Cardiac muscle cell (in vitro differentiated cells and primary cell): ENCODE results near the gene CD52. TPM values are rescaled to one million over a fixed set of nuclear protein-coding genes. Genes with fewer than 3 reads are reported as not detected.

Source experiments
- DNase-seq, 2 donors: peaks; one replicate each; pipeline versions ENCODE4 v3.0.0 to v3.0.0-alpha.2; 2010 to 2017; ENCODE audit warnings: low read depth in 1 of 2, low spot score in 1 of 2
- H3K27ac ChIP-seq: fragments of 200-600 bp; sonication (generic); 2 replicates; pipeline ENCODE4 v1.5.1; 2016
- H3K27me3 ChIP-seq: fragments of 200-600 bp; sonication (generic); 2 replicates; pipeline ENCODE4 v1.6.0; 2016; ENCODE audit warnings: control low read depth
- H3K36me3 ChIP-seq: fragments of 200-600 bp; sonication (generic); 2 replicates; pipeline ENCODE4 v1.5.1; 2016; ENCODE audit warnings: control low read depth
- H3K4me1 ChIP-seq: fragments of 200-600 bp; sonication (generic); 2 replicates; pipeline ENCODE4 v1.8.1; 2017; ENCODE audit warnings: low read depth, mild to moderate bottlenecking, mixed run types
- H3K4me3 ChIP-seq: fragments of 200-600 bp; sonication (generic); 2 replicates; pipeline ENCODE4 v1.5.1; 2016; ENCODE audit warnings: mild to moderate bottlenecking
- H3K9me3 ChIP-seq: fragments of 200-600 bp; sonication (generic); 2 replicates; pipeline ENCODE4 v1.5.1; 2017; ENCODE audit warnings: low read depth, mild to moderate bottlenecking, control low read depth
- CTCF ChIP-seq: IDR thresholded peaks from 2 replicates; pipeline ENCODE4 v1.5.1; 2012; ENCODE audit warnings: low read depth, mild to moderate bottlenecking, low read length
- polyA plus RNA-seq: library from polyadenylated mRNA; unstranded; fragments of >200 nt; fragmentation: Nextera tagmentation; extraction: Ambion mirVana; gene quantifications from 2 replicates; pipeline ENCODE4 v1.2.1, GENCODE V29; 2016
- total RNA-seq: library from RNA; depleted of rRNA; stranded (reverse); fragments of >200 nt; gene quantifications from 2 replicates; pipeline ENCODE4 v1.2.3, GENCODE V29; 2016

CD52 gene
- total and polyA plus RNA-seq, 2 experiments from 2014 or later, result 3.3 TPM; not detected in 1

DNA sequence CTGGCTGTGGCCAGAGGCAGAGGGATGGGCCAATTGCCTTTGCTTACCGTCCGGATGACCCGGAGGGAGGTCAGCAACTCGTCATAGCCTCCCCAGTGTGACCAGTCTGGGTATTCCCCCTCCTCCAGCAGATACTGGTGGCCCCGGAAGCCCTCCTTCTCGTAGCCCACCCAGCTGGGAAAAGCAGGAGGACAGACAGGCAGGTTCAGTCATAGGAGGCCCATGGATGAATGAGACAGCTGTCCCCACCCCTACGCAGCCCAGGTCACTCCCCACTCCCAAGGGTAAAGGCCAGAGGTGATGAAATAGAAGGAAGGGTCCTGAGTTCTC, 19.4 kb downstream of the CD52 start:
- Histone ChIP-seq H3K4me3 (no peak overlapping the region), H3K27ac (no peak overlapping the region), H3K4me1 (no peaks in the 10 kb centered on the region), H3K9me3 (no peaks in the 10 kb centered on the region), H3K36me3 (no peaks in the 10 kb centered on the region), H3K27me3 (no peaks in the 10 kb centered on the region)
- TF ChIP-seq CTCF, result no peak
- no peak for DNase-seq

DNA sequence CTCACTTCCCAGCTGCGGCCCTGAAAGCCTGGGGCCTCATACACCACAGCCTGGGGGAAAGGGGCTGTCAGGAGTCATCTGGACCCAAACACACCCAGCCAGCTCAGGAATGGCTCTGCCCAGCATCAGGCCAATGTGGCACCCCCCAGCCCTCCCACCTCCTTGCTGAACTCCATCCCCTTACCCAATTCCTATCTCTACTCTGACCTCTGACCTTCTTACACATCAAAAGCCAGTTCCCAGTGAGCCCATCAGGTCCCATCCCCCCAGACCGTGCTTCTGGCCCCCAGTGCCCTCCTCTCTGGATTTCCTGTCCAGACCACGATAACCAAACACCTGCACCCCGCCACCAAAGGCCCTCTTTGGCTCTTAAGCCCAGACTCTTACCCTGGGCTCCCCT, 19.9 kb downstream of the CD52 start:
- H3K27me3 ChIP-seq, result no peaks in the 10 kb centered on the region
- no peak overlapping the region for H3K27ac ChIP-seq
- DNase-seq, result no peak
- TF ChIP-seq CTCF, result no peak
- no peaks in the 10 kb centered on the region for H3K4me1 ChIP-seq
- no peak overlapping the region for H3K4me3 ChIP-seq
- H3K9me3 ChIP-seq, result no peaks in the 10 kb centered on the region
- no peaks in the 10 kb centered on the region for H3K36me3 ChIP-seq

DNA sequence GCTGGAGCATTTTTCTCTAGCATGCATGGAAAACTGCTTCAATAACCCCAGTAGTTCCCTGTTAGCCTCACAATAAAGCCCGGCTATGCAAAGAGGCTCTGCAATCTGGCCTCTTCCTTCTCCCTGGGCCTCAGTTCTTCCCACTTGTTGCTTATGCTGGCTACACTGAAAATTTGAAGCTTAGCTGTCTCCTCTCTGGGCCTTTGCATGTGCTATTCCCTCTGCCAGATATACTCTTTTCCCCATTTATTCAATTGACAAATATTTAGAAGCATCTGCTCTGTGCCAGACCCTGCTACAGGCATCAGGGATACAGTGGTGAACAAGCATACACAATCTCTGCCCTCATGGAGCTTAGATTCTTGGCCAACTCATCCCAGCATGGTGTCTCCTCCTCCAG, 20.9 kb downstream of the CD52 start:
- Histone ChIP-seq H3K4me3 (no peak overlapping the region), H3K27me3 (no peaks in the 10 kb centered on the region), H3K9me3 (no peaks in the 10 kb centered on the region), H3K4me1 (no peaks in the 10 kb centered on the region), H3K36me3 (no peaks in the 10 kb centered on the region), H3K27ac (no peak overlapping the region)
- DNase-seq, result no peak
- no peak for TF ChIP-seq CTCF

GRCh38 chr1:26340047-26340481, 22.3 kb downstream of the CD52 start:
- no peak overlapping the region for H3K4me3 ChIP-seq
- no peak for TF ChIP-seq CTCF
- H3K9me3 ChIP-seq, result no peaks in the 10 kb centered on the region
- no peak overlapping the region for H3K27ac ChIP-seq
- DNase-seq, result no peak
- no peaks in the 10 kb centered on the region for H3K4me1 ChIP-seq
- no peaks in the 10 kb centered on the region for H3K27me3 ChIP-seq
- no peaks in the 10 kb centered on the region for H3K36me3 ChIP-seq

DNA sequence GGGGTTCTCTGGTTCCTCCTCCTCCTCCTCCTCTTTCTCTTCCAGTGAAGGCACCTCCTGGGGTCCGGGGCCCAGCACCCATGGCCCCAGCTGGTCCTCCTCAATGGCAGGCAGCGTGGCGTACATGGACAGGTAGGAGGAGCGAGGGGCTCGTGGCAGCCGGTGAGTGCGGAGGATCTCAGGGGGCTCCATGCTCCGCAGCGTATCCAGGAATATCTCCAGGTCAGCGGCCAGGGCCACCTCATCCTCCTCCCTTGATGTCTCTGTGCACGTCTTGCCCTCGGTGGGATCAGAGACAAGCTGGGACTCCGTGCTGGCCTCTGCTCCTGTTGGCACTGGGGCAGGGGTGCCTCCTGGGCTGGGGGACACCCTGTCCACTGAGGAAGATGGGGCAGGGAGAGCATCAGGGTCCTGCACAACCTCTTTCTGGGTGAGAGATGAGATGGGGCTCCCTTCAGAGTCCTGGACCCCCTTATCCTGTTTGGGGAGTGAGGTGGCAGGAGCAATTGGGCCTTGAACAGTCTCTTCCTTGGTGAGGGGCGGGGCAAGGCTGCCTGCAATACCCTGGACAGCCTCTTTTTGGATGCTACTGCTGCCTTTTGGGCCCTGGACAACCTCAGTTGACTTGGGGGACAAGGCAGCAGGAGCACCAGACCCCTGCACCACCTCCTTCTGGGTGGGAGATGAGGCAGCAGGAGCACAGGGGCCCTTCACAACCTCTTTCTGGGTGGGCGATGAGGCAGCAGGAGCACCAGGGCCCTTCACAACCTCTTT, 26.6 kb downstream of the CD52 start:
- TF ChIP-seq CTCF, result no peak

More for the DNA sequence above, 26.6 kb downstream of the CD52 start:
- H3K9me3 ChIP-seq, result no peaks in the 10 kb centered on the region
- no peak for DNase-seq
- no peaks in the 10 kb centered on the region for H3K4me1 ChIP-seq
- H3K4me3 ChIP-seq, result no peak overlapping the region
- H3K36me3 ChIP-seq, result no peaks in the 10 kb centered on the region
- H3K27me3 ChIP-seq, result no peaks in the 10 kb centered on the region
- no peak overlapping the region for H3K27ac ChIP-seq
